Tibial nerve (tissue), 4 donors: Measurements from ENCODE around the gene ZPLD1. TPM values are rescaled to one million over a fixed set of nuclear protein-coding genes. Genes with fewer than 3 reads are reported as not detected.

Experiments
- DNase-seq, 2 donors: peaks; one replicate each; pipeline ENCODE4 v3.0.0-alpha.2; 2019; ENCODE audit warnings: low spot score in 2 of 2
- H3K27ac ChIP-seq, 4 donors: fragments of 200-600 bp; sonication (generic) in 3 of 4; one replicate each; pipeline ENCODE4 v1.5.1; 2017 to 2019; ENCODE audit warnings: mild to moderate bottlenecking in 1 of 4
- H3K27me3 ChIP-seq, 2 donors: fragments of 200-600 bp; sonication (generic) in 1 of 2; one replicate each; pipeline versions ENCODE4 v1.5.1 to v1.6.0; 2017 to 2019
- H3K36me3 ChIP-seq, 3 donors: fragments of 200-600 bp; sonication (generic); one replicate each; pipeline ENCODE4 v1.5.1; 2018 to 2019
- H3K4me1 ChIP-seq, 4 donors: fragments of 200-600 bp; sonication (generic) in 3 of 4; one replicate each; pipeline ENCODE4 v1.5.1; 2017 to 2019
- H3K4me3 ChIP-seq, 4 donors: fragments of 200-600 bp; sonication (generic) in 3 of 4; one replicate each; pipeline ENCODE4 v1.5.1; 2017 to 2019; ENCODE audit warnings: mild to moderate bottlenecking in 1 of 4, moderate library complexity in 1 of 4
- H3K9me3 ChIP-seq, 4 donors: fragments of 200-600 bp; sonication (generic) in 3 of 4; one replicate each; pipeline ENCODE4 v1.5.1; 2017 to 2019
- CTCF ChIP-seq, 5 experiments: fragments of 200-600 bp in 3 of 5; fragments of 450-650 bp in 2 of 5; sonication (generic) in 3 of 5; IDR thresholded peaks; one replicate each; pipeline ENCODE4 v1.5.1; 2016 to 2019; ENCODE audit warnings: antibody characterized with exemption in 5 of 5, mild to moderate bottlenecking in 3 of 5, moderate library complexity in 2 of 5
- EP300 ChIP-seq, 2 donors: sonication (generic); formaldehyde crosslinking; IDR thresholded peaks; one replicate each; pipeline ENCODE4 v1.6.1; 2017; ENCODE audit warnings: antibody characterized with exemption in 2 of 2, mild to moderate bottlenecking in 1 of 2
- POLR2A ChIP-seq, 2 donors: fragments of 450-650 bp; IDR thresholded peaks; one replicate each; pipeline ENCODE4 v1.6.1; 2017; ENCODE audit warnings: antibody characterized with exemption in 2 of 2, mild to moderate bottlenecking in 2 of 2, moderate library complexity in 2 of 2
- WGBS, 2 donors: methylation state at CpG; one replicate each; pipeline ENCODE4 v1.1.5; 2018; 5-methylcytosine and 5-hydroxymethylcytosine counted together
- total RNA-seq, 4 donors: library from RNA; depleted of rRNA; stranded (reverse); fragments of >200 nt; gene quantifications; one replicate each; pipeline ENCODE4 v1.1.0, GENCODE V29; 2016

Gene ZPLD1
- total RNA-seq, 4 donors from 2014 or later = not detected

GRCh38 chr3:102457644-102458043, 22.8 kb downstream of the ZPLD1 start:
- H3K9me3 ChIP-seq = no peaks in the 10 kb centered on the region
- H3K4me1 ChIP-seq = no peaks in the 10 kb centered on the region
- 41 to 55% methylated on average over 2 of the region's 2 CpGs for WGBS, 2 donors

DNA sequence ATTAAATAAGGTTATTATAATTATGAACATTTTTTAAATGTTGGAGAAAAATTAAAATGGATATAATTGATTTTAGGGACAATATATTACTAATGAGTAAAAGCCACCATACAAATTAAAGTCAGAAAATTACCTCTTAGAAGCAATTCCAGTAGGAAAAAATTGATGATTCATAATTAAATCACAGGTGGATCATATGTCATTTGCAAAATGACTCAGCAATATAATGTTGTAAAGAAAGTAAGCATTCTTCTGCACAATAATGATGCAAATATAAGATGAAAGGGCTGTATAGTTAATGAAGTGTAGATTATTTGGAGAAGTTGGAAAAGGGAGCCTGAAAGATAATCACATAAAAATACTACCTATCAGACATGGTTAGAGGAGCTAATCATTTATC, 25.8 kb downstream of the ZPLD1 start:
- no peak overlapping the region for H3K27ac ChIP-seq
- no peaks in the 10 kb centered on the region for H3K27me3 ChIP-seq
- no peaks in the 10 kb centered on the region for H3K36me3 ChIP-seq
- no peaks in the 10 kb centered on the region for H3K4me1 ChIP-seq
- no peak for DNase-seq
- H3K4me3 ChIP-seq = no peak overlapping the region
- no peaks in the 10 kb centered on the region for H3K9me3 ChIP-seq
- TF ChIP-seq EP300 (IDR thresholded peaks at IDR 0.05) (no peak), POLR2A (IDR thresholded peaks at IDR 0.05) (no peak), CTCF (IDR thresholded peaks at IDR 0.05) (no peak)

More at GRCh38 chr3:102457644-102458043, 22.8 kb downstream of the ZPLD1 start:
- no peak for DNase-seq
- no peak overlapping the region for H3K4me3 ChIP-seq
- TF ChIP-seq EP300 (IDR thresholded peaks at IDR 0.05) (no peak), CTCF (IDR thresholded peaks at IDR 0.05) (no peak), POLR2A (IDR thresholded peaks at IDR 0.05) (no peak)
- no peaks in the 10 kb centered on the region for H3K36me3 ChIP-seq
- no peaks in the 10 kb centered on the region for H3K27me3 ChIP-seq
- H3K27ac ChIP-seq = no peak overlapping the region

GRCh38 chr3:102464261-102464660, 29.4 kb downstream of the ZPLD1 start:
- 94 to 96% methylated on average over 2 of the region's 2 CpGs for WGBS, 2 donors
- no peaks in the 10 kb centered on the region for H3K36me3 ChIP-seq

GRCh38 chr3:102466001-102466400, 31.2 kb downstream of the ZPLD1 start:
- no peak overlapping the region for H3K27ac ChIP-seq
- H3K36me3 ChIP-seq = no peaks in the 10 kb centered on the region
- H3K4me1 ChIP-seq = no peaks in the 10 kb centered on the region
- TF ChIP-seq POLR2A (IDR thresholded peaks at IDR 0.05) = no peak
- TF ChIP-seq EP300 (IDR thresholded peaks at IDR 0.05) = no peak
- no peak for TF ChIP-seq CTCF (IDR thresholded peaks at IDR 0.05)
- WGBS, 2 donors = 47 to 48% methylated on average over 1 of the region's 1 CpG
- DNase-seq = no peak
- H3K4me3 ChIP-seq = no peak overlapping the region
- no peaks in the 10 kb centered on the region for H3K27me3 ChIP-seq
- no peaks in the 10 kb centered on the region for H3K9me3 ChIP-seq

More at GRCh38 chr3:102464261-102464660, 29.4 kb downstream of the ZPLD1 start:
- no peak overlapping the region for H3K27ac ChIP-seq
- H3K27me3 ChIP-seq = no peaks in the 10 kb centered on the region
- TF ChIP-seq POLR2A (IDR thresholded peaks at IDR 0.05) (no peak), EP300 (IDR thresholded peaks at IDR 0.05) (no peak), CTCF (IDR thresholded peaks at IDR 0.05) (no peak)
- H3K4me3 ChIP-seq = no peak overlapping the region
- no peaks in the 10 kb centered on the region for H3K9me3 ChIP-seq
- no peaks in the 10 kb centered on the region for H3K4me1 ChIP-seq
- DNase-seq = no peak

GRCh38 chr3:102470066-102470465, 35.3 kb downstream of the ZPLD1 start:
- Histone ChIP-seq H3K9me3 (no peaks in the 10 kb centered on the region), H3K27ac (no peak overlapping the region), H3K36me3 (no peaks in the 10 kb centered on the region), H3K4me1 (no peaks in the 10 kb centered on the region), H3K4me3 (no peak overlapping the region), H3K27me3 (no peaks in the 10 kb centered on the region)
- WGBS, 2 donors = 75 to 77% methylated on average over 6 of the region's 6 CpGs
- DNase-seq = no peak
- TF ChIP-seq POLR2A (IDR thresholded peaks at IDR 0.05) = no peak
- TF ChIP-seq EP300 (IDR thresholded peaks at IDR 0.05) = no peak

DNA sequence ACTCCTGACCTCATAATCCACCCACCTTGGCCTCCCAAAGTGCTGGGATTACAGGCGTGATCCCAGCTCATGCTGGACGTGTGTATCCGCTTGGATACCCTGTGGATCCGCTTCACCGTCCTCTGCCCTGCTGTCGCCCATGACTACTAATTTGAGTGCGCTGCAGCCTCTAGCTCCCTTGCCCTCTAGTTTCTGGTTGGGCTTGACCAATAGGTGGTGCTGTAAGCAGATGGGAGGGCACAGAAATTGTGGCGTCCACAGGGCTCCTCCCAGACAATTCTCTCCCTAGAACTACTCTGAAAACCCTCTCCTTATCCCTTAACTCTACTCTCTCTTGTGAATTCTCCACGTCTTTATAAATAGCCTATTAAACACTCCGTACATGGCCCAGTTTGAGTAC, 36.2 kb downstream of the ZPLD1 start:
- DNase-seq = no peak
- 91% methylated on average over 10 of the region's 10 CpGs for WGBS, 2 donors

More for the DNA sequence above, 36.2 kb downstream of the ZPLD1 start:
- no peak overlapping the region for H3K4me3 ChIP-seq
- no peaks in the 10 kb centered on the region for H3K36me3 ChIP-seq
- H3K4me1 ChIP-seq = no peaks in the 10 kb centered on the region
- no peak for TF ChIP-seq EP300 (IDR thresholded peaks at IDR 0.05)
- no peak for TF ChIP-seq POLR2A (IDR thresholded peaks at IDR 0.05)
- TF ChIP-seq CTCF (IDR thresholded peaks at IDR 0.05) = no peak
- no peak overlapping the region for H3K27ac ChIP-seq
- H3K27me3 ChIP-seq = no peaks in the 10 kb centered on the region
- H3K9me3 ChIP-seq = no peaks in the 10 kb centered on the region
